Measurements from ENCODE around the gene GNAT1. TPM values are rescaled to one million over a fixed set of nuclear protein-coding genes. Genes with fewer than 3 reads are reported as not detected.

GNAT1 gene
- total and polyA plus RNA-seq, 2 of the 13 experiments (the other 11 are each of a cell fraction or from before 2014, with no cell fraction given): 0.15 TPM; not detected in 1

DNA sequence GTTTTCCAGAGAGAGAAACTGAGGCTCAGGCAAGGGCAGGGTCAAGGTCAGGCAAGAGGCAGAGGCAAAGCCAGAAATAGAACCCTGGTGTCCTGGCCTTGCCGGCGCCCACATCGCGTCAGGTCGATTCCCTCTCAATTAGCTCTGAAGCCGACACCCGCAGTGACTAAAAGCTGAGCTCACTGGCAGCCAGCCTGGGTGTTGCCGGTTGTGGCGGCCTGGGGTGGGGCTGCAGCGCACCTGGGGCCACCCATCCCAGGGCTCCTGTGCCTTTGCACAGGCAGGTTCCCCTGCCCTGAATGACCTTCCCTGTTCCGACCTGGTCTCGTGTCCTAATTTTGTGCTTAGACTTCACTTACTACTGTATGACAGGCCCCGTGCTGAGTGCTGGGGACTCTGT is 30.1 kb upstream of the GNAT1 start:
- Histone ChIP-seq H3K36me3 (replicated peaks in 1 of 2; ENCODE audit: control insufficient read depth in 1 of 2, insufficient read depth in 2 of 2, low read length in 2 of 2) (peaks cover 0 to 13% of the 10 kb centered on the region in 2 experiments; a peak in 1 of 5 replicates), H3K4me2 (ENCODE audit: low read depth, low read length) (no peak overlapping the region), H3K79me2 (ENCODE audit: insufficient read depth, low read length) (peaks cover 5% of the 10 kb centered on the region), H3K27ac (ENCODE audit: extremely low read length, insufficient read depth, low read length) (no peak overlapping the region), H3K4me1 (ENCODE audit: insufficient read depth, low read length) (peaks cover 75% of the 10 kb centered on the region), H2AFZ (ENCODE audit: low read length) (no peak overlapping the region), H3K27me3 (ENCODE audit: control insufficient read depth in 1 of 2, insufficient read depth in 2 of 2, low read length in 2 of 2) (no peaks in the 10 kb centered on the region), H3K4me3 (replicated peaks in 1 of 3; ENCODE audit: insufficient read depth in 1 of 3, low read depth in 2 of 3, low read length in 3 of 3) (no peak overlapping the region), H3K9me3 (ENCODE audit: low read length) (no peaks in the 10 kb centered on the region), H3K9ac (ENCODE audit: insufficient read depth, low read depth, low read length) (no peak overlapping the region), H4K20me1 (ENCODE audit: insufficient read depth, low read length) (no peaks in the 10 kb centered on the region)
- no peak for ATAC-seq
- in situ Hi-C loops (cut with HindIII; ENCODE audit: extremely low pct_ligation_motif_present, low pct_unique_long_range_greater_than_20kb) (no loop called here), intact Hi-C loops (cut with micrococcal nuclease; ENCODE audit: unreplicated experiment) (no loop called here)
- ChIA-PET POLR2A (interaction anchor here (1.3 kb wide), 1 partner anchor 11 kb away, joined by 3 read pairs; no protein-coding TSS in a partner anchor), CTCF (ENCODE audit: low intra/inter-chr PET ratio, low total read pairs) (no interaction called here)
- no peak for FAIRE-seq
- no peak for DNase-seq (ENCODE audit: low spot score)
- no TSS peak for BruUV-seq (replicated peaks)
- TF ChIP-seq ZMYM4 (CRISPR knock-in tag; IDR thresholded peaks at IDR 0.05): no peak
- TF ChIP-seq, protein P1, sequence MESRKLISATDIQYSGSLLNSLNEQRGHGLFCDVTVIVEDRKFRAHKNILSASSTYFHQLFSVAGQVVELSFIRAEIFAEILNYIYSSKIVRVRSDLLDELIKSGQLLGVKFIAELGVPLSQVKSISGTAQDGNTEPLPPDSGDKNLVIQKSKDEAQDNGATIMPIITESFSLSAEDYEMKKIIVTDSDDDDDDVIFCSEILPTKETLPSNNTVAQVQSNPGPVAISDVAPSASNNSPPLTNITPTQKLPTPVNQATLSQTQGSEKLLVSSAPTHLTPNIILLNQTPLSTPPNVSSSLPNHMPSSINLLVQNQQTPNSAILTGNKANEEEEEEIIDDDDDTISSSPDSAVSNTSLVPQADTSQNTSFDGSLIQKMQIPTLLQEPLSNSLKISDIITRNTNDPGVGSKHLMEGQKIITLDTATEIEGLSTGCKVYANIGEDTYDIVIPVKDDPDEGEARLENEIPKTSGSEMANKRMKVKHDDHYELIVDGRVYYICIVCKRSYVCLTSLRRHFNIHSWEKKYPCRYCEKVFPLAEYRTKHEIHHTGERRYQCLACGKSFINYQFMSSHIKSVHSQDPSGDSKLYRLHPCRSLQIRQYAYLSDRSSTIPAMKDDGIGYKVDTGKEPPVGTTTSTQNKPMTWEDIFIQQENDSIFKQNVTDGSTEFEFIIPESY (CRISPR knock-in tag; IDR thresholded peaks at IDR 0.05): peak; percentile 70
- WGBS (ENCODE audit: low lambda C conversion rate): 97% methylated on average over 6 of the region's 13 CpGs

- 31% methylated on average over 2 of the region's 5 CpGs for WGBS (ENCODE audit: low lambda C conversion rate)
- peak; percentile 31; the same call in 1 of the 2 replicates for TF ChIP-seq ZNF687 (CRISPR knock-in tag; IDR thresholded peaks at IDR 0.05)
- no peak for TF ChIP-seq ZNF740 (CRISPR knock-in tag; IDR thresholded peaks at IDR 0.05)
- peak; percentile 37 for TF ChIP-seq PATZ1 (CRISPR knock-in tag; IDR thresholded peaks at IDR 0.05)
- H3K79me2 ChIP-seq (ENCODE audit: insufficient read depth, low read length): peaks cover 5% of the 10 kb centered on the region
These were observed 29.2 kb upstream of the GNAT1 start for GRCh38 chr3:50162034-50162883.

More at GRCh38 chr3:50162034-50162883, 29.2 kb upstream of the GNAT1 start:
- no TSS peak for BruUV-seq (replicated peaks)
- no peak overlapping the region for H3K4me2 ChIP-seq (ENCODE audit: low read depth, low read length)
- no peaks in the 10 kb centered on the region for H4K20me1 ChIP-seq (ENCODE audit: insufficient read depth, low read length)
- ATAC-seq (no peak), FAIRE-seq (no peak), DNase-seq (ENCODE audit: low spot score) (no peak)
- in situ Hi-C loops (cut with HindIII; ENCODE audit: extremely low pct_ligation_motif_present, low pct_unique_long_range_greater_than_20kb) (no loop called here), intact Hi-C loops (cut with micrococcal nuclease; ENCODE audit: unreplicated experiment) (no loop called here)
- no peak overlapping the region for H3K27ac ChIP-seq (ENCODE audit: extremely low read length, insufficient read depth, low read length)
- H3K4me3 ChIP-seq (replicated peaks in 1 of 3; ENCODE audit: insufficient read depth in 1 of 3, low read depth in 2 of 3, low read length in 3 of 3): no peak overlapping the region
- no peaks in the 10 kb centered on the region for H3K27me3 ChIP-seq (ENCODE audit: control insufficient read depth in 1 of 2, insufficient read depth in 2 of 2, low read length in 2 of 2)
- H2AFZ ChIP-seq (ENCODE audit: low read length): no peak overlapping the region
- ChIA-PET CTCF (ENCODE audit: low intra/inter-chr PET ratio, low total read pairs) (no interaction called here), POLR2A (interaction anchor here (0.5 kb wide), 1 partner anchor 55 kb away, joined by 3 read pairs; no protein-coding TSS in a partner anchor)
- no peaks in the 10 kb centered on the region for H3K9me3 ChIP-seq (ENCODE audit: low read length)
- H3K36me3 ChIP-seq (replicated peaks in 1 of 2; ENCODE audit: control insufficient read depth in 1 of 2, insufficient read depth in 2 of 2, low read length in 2 of 2): peaks cover 0 to 13% of the 10 kb centered on the region in 2 experiments; a peak in 1 of 5 replicates
- no peak overlapping the region for H3K9ac ChIP-seq (ENCODE audit: insufficient read depth, low read depth, low read length)
- H3K4me1 ChIP-seq (ENCODE audit: insufficient read depth, low read length): peaks cover 75% of the 10 kb centered on the region

Data from HepG2 (cell line).